ENCODE measurements around the gene MRPL18. TPM values are rescaled to one million over a fixed set of nuclear protein-coding genes. Genes with fewer than 3 reads are reported as not detected.

The MRPL18 gene
- total RNA-seq, 1 experiment from 2014 or later: 95.2 TPM

- TF ChIP-seq ZNF532 (CRISPR knock-in tag; IDR thresholded peaks at IDR 0.05; ENCODE audit: borderline replicate concordance) (no peak), ATF6 (CRISPR knock-in tag; IDR thresholded peaks at IDR 0.05) (no peak), RELA (CRISPR knock-in tag; IDR thresholded peaks at IDR 0.05; ENCODE audit: borderline replicate concordance) (no peak), ARID4B (CRISPR knock-in tag; IDR thresholded peaks at IDR 0.05; ENCODE audit: borderline replicate concordance) (0 out of 2 replicates have a peak, but pooled peaks have one; percentile 3), ZNF512 (CRISPR knock-in tag; IDR thresholded peaks at IDR 0.05; ENCODE audit: borderline replicate concordance) (no peak), HMGA2 (CRISPR knock-in tag; IDR thresholded peaks at IDR 0.05) (no peak)
Observed at GRCh38 chr6:159761129-159761872, 29.0 kb upstream of the MRPL18 start (continued).

- DNase-seq (ENCODE audit: low spot score): peak; percentile 93
- Mint-ChIP-seq H3K36me3 (peaks cover 53% of the 10 kb centered on the region), H3K9me3 (no peaks in the 10 kb centered on the region), H3K27ac (peak within 1 kb of the TSS; percentile 97), H3K27me3 (ENCODE audit: low read depth) (no peaks in the 10 kb centered on the region; the same call in 1 of the 2 replicates), H3K4me1 (peaks cover 34% of the 10 kb centered on the region), H3K4me3 (peak within 1 kb of the TSS; percentile 81)
- CTCF ChIA-PET: interaction anchor here (0.5 kb wide), 1 partner anchor 28 kb away, joined by 3 read pairs; the partner anchor contains the start of gene MRPL18
- POLR2A ChIA-PET: interaction anchor here (0.6 to 2.2 kb wide), 6 partner anchors 26 to 104 kb away, joined by 3 to 10 read pairs (median 4); partner anchors contain the start of genes MRPL18, TCP1 and WTAP
- ATAC-seq: peak; percentile 92
- TF ChIP-seq AR (CRISPR knock-in tag; IDR thresholded peaks at IDR 0.05) (no peak), ZBTB43 (CRISPR knock-in tag; IDR thresholded peaks at IDR 0.05) (no peak), ZNF121 (CRISPR knock-in tag; IDR thresholded peaks at IDR 0.05) (no peak), GABPB1 (CRISPR knock-in tag; IDR thresholded peaks at IDR 0.05) (peak; percentile 37; the same call in 1 of the 2 replicates), PRRX2 (CRISPR knock-in tag; IDR thresholded peaks at IDR 0.05) (no peak), CREM (CRISPR knock-in tag; IDR thresholded peaks at IDR 0.05) (0 out of 2 replicates have a peak, but pooled peaks have one; percentile 14), E2F4 (CRISPR knock-in tag; IDR thresholded peaks at IDR 0.05; ENCODE audit: borderline replicate concordance, low read depth) (no peak)
Observed at GRCh38 chr6:159761873-159762680, 28.2 kb upstream of the MRPL18 start, which contains the start of gene ACAT2. Gene ACAT2 (plus strand): TSS chr6:159762045. CDS start chr6:159762088, 43 bp downstream.
